ENCODE data around the gene CBLB.

CBLB gene

GRCh38 chr3:105613120-105613519 lies 255.7 kb downstream of the CBLB start:
- Histone ChIP-seq H3K9me3 (ENCODE audit: control insufficient read depth, insufficient read depth, low read depth, low read length) (no peaks in the 10 kb centered on the region), H3K36me3 (ENCODE audit: control insufficient read depth in 2 of 2, insufficient read depth in 1 of 2, low read length in 2 of 2) (no peaks in the 10 kb centered on the region), H3K4me1 (ENCODE audit: control insufficient read depth, insufficient read depth, low read length) (no peaks in the 10 kb centered on the region), H3K27ac (ENCODE audit: extremely low read depth, low read depth, low read length) (no peak overlapping the region), H3K4me3 (ENCODE audit: low read depth, low read length) (no peak overlapping the region)
- ChIA-PET CTCF (interaction anchor here (0.6 kb wide), 1 partner anchor 1553 kb away, joined by 6 read pairs; no protein-coding TSS in a partner anchor), POLR2A (no interaction called here)
- no peak for TF ChIP-seq ZNF174 (tag by site-specific recombination; IDR thresholded peaks at IDR 0.05)
- TF ChIP-seq ZNF488 (tag by site-specific recombination; IDR thresholded peaks at IDR 0.05): no peak

- Histone ChIP-seq H3K9me3 (ENCODE audit: control insufficient read depth, insufficient read depth, low read depth, low read length) (no peaks in the 10 kb centered on the region), H3K27ac (ENCODE audit: extremely low read depth, low read depth, low read length) (no peak overlapping the region), H3K4me1 (ENCODE audit: control insufficient read depth, insufficient read depth, low read length) (no peaks in the 10 kb centered on the region), H3K4me3 (ENCODE audit: low read depth, low read length) (no peak overlapping the region), H3K36me3 (ENCODE audit: control insufficient read depth in 2 of 2, insufficient read depth in 1 of 2, low read length in 2 of 2) (no peaks in the 10 kb centered on the region)
- CTCF ChIA-PET: no interaction called here
- POLR2A ChIA-PET: no interaction called here
- TF ChIP-seq ZNF791 (tag by site-specific recombination; IDR thresholded peaks at IDR 0.05): no peak
- no peak for TF ChIP-seq ZNF26 (tag by site-specific recombination; IDR thresholded peaks at IDR 0.05)
- TF ChIP-seq ZSCAN5A (tag by site-specific recombination; IDR thresholded peaks at IDR 0.05): no peak
- TF ChIP-seq ZNF830 (tag by site-specific recombination; IDR thresholded peaks at IDR 0.05; ENCODE audit: low read depth): no peak
- no peak for TF ChIP-seq ZNF433 (tag by site-specific recombination; IDR thresholded peaks at IDR 0.05; ENCODE audit: low read depth)
- TF ChIP-seq PRDM10 (tag by site-specific recombination; IDR thresholded peaks at IDR 0.05): no peak
- TF ChIP-seq ZNF610 (tag by site-specific recombination; IDR thresholded peaks at IDR 0.05; ENCODE audit: borderline replicate concordance): no peak
- TF ChIP-seq ZFP69B (tag by site-specific recombination; IDR thresholded peaks at IDR 0.05): no peak
- no peak for TF ChIP-seq ZNF24 (tag by site-specific recombination; IDR thresholded peaks at IDR 0.05)
- TF ChIP-seq GLI2 (tag by site-specific recombination; IDR thresholded peaks at IDR 0.05; ENCODE audit: borderline replicate concordance, low read depth): no peak
These were observed 257.3 kb downstream of the CBLB start for GRCh38 chr3:105611304-105612192.

- Histone ChIP-seq H3K36me3 (ENCODE audit: control insufficient read depth in 2 of 2, insufficient read depth in 1 of 2, low read length in 2 of 2) (no peaks in the 10 kb centered on the region), H3K4me1 (ENCODE audit: control insufficient read depth, insufficient read depth, low read length) (no peaks in the 10 kb centered on the region), H3K4me3 (ENCODE audit: low read depth, low read length) (no peak overlapping the region), H3K9me3 (ENCODE audit: control insufficient read depth, insufficient read depth, low read depth, low read length) (no peaks in the 10 kb centered on the region), H3K27ac (ENCODE audit: extremely low read depth, low read depth, low read length) (no peak overlapping the region)
- TF ChIP-seq MZF1 (tag by site-specific recombination; IDR thresholded peaks at IDR 0.05; ENCODE audit: borderline replicate concordance) (no peak), ZNF169 (tag by site-specific recombination; IDR thresholded peaks at IDR 0.05) (no peak), GLI2 (tag by site-specific recombination; IDR thresholded peaks at IDR 0.05; ENCODE audit: borderline replicate concordance, low read depth) (no peak), ZNF555 (tag by site-specific recombination; conservative IDR thresholded peaks at IDR 0.05) (no peak), ZNF580 (tag by site-specific recombination; IDR thresholded peaks at IDR 0.05) (no peak), ZNF585B (tag by site-specific recombination; IDR thresholded peaks at IDR 0.05) (no peak), ZNF133 (tag by site-specific recombination; IDR thresholded peaks at IDR 0.05) (no peak), ZNF274 (IDR thresholded peaks at IDR 0.05; ENCODE audit: low read length) (no peak), ZNF274 (tag by site-specific recombination; IDR thresholded peaks at IDR 0.05; ENCODE audit: borderline replicate concordance) (no peak), ZNF221 (tag by site-specific recombination; IDR thresholded peaks at IDR 0.05; ENCODE audit: borderline replicate concordance) (no peak), ZNF10 (tag by site-specific recombination; IDR thresholded peaks at IDR 0.05) (no peak)
- ChIA-PET CTCF (no interaction called here), POLR2A (no interaction called here)
These were observed 258.3 kb downstream of the CBLB start for GRCh38 chr3:105610473-105610872.

Data from HEK293 (cell line).